GM19397 (cell line): ENCODE results near the gene ZNF219.
"Not testable (repeated sequence)": the region's sequence is repeated elsewhere in the genome, so short reads cannot be mapped to it uniquely, and the experiment has no call there.

Source experiments
- ATAC-seq: cut with Tn5 transposase; IDR thresholded peaks from one replicate; pipeline ENCODE4 v1.9.1; 2021; ENCODE audit warnings: mild to moderate bottlenecking, moderate library complexity; ENCODE audit not compliant: unreplicated experiment

ZNF219 gene

GRCh38 chr14:21047378-21047781 is 51.1 kb downstream of the ZNF219 start:
- no peak for ATAC-seq

DNA sequence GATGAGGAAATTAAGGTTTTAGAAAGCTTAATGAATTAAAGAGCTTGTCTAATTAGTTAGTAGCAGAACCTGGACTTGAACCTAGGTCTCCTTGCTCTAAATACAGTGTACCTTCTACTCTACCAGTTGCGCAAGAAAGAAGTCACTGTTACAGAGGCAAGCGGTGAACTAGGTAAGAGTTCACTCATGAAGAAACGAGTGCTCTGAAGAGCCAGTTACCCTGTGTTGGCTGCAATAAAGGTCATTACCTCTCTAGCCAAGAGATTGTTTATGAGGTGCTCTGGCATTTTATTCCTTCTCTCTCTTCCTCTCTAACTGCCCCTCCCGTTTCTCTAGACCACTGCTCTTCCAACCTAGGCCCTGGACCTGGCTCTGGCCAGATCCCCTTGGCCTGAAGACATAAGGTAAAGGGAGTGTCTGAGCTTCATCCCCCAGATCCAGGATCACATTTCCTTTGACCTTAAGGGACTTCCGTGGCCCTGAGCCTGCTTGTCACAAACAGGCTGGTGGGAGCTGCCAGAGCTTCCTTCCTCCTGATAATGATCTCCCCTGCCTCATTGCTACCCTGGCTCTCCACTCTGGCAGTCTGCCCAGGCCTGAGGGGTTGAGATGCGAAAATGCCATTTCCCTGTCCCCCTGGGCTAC is 54.4 kb downstream of the ZNF219 start:
- ATAC-seq: no peak

- no peak for ATAC-seq
These were observed 55.0 kb downstream of the ZNF219 start for GRCh38 chr14:21043387-21043973.

DNA sequence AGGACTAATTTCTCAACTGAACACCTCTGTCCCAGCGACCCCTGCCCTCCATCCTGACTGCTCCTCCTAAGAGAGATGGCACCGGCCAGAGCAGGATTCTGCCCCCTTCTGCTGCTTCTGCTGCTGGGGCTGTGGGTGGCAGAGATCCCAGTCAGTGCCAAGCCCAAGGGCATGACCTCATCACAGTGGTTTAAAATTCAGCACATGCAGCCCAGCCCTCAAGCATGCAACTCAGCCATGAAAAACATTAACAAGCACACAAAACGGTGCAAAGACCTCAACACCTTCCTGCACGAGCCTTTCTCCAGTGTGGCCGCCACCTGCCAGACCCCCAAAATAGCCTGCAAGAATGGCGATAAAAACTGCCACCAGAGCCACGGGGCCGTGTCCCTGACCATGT is 55.5 kb downstream of the ZNF219 start:
- ATAC-seq: no peak

DNA sequence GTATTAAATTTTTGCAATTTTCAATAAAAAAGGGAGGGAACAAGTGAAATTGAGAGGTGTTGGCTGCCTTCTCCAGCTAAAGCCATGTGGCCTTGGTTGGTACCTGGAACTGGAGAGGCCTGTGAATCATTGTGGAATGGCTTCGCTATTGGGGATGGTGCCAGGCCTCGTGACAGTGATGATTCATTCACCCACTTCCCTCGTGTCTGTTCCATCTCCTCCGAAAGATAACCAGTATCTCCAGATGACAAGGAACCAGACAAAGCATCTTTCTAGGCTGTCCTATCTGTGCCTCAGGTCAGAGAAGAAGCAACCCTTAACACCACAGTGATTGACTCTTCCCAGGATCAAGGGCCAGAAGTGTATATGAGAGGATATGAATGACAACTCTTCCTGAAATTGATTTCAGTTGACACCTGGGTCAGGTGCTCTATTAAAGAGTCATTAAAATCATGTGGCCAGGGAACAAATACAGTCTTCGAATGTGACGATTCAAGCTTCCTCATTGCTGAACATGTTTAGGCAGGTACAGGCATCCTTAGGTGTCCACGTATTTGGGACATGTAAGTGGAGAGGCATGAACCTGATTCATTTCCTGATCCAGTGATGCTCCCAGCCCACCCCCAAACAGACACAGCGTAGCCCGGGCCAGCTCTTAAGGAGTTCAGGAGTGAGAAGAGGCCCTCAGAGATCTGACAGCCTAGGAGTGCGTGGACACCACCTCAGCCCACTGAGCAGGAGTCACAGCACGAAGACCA is 56.6 kb downstream of the ZNF219 start, which contains the start of gene RNASE7:
TSS of gene RNASE7 (plus strand) at position 687 of the 758 bp plus-strand sequence. CDS start 631 bp downstream, outside the sequence.
- no peak for ATAC-seq

DNA sequence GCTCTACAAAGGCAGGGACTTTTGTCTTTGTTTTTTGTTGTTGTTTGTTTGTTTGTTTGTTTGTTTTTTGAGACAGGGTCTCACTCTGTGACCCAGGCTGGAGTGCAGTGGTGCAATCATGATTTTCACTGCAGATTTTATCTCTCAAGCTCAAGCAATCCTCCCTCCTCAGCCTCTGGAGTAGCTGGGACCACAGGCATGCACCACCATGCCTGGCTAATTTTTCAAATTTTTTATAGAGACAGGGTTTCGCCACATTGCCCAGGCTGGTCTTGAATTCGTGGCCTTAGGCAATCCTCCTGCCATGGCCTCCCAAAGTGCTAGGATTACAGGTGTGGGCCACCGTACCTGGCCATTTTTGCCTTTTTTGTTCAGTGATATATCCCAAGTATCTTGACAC is 57.5 kb downstream of the ZNF219 start:
- not testable (repeated sequence) for ATAC-seq

GRCh38 chr14:21040370-21040925 is 58.0 kb downstream of the ZNF219 start:
- no peak for ATAC-seq
